CMK (cell line): ENCODE measurements around the gene FXYD4.
A peak's percentile ranks its signal among the peaks of the same experiment; 100 is the strongest.

Source experiments
- DNase-seq: peaks from one replicate; pipeline ENCODE4 v3.0.0-alpha.2; 2010; ENCODE audit warnings: low read depth

The FXYD4 gene

GRCh38 chr10:43347997-43348396, 23.4 kb upstream of the FXYD4 start:
- DNase-seq: no peak

GRCh38 chr10:43348511-43349312, 22.7 kb upstream of the FXYD4 start:
- peak; percentile 63 for DNase-seq

- DNase-seq: no peak
Measured at GRCh38 chr10:43350156-43350555, 21.3 kb upstream of the FXYD4 start.

GRCh38 chr10:43350686-43351085, 20.8 kb upstream of the FXYD4 start:
- no peak for DNase-seq

- DNase-seq: no peak
Measured at GRCh38 chr10:43351301-43351700, 20.1 kb upstream of the FXYD4 start.

- DNase-seq: no peak
Measured at GRCh38 chr10:43352951-43353350, 18.5 kb upstream of the FXYD4 start.

- no peak for DNase-seq
Measured at GRCh38 chr10:43353495-43354329, 17.7 kb upstream of the FXYD4 start.

GRCh38 chr10:43354330-43354635, 17.2 kb upstream of the FXYD4 start:
- no peak for DNase-seq

GRCh38 chr10:43354879-43355380, 16.5 kb upstream of the FXYD4 start:
- DNase-seq: no peak

GRCh38 chr10:43355749-43356371, 15.6 kb upstream of the FXYD4 start:
- no peak for DNase-seq

GRCh38 chr10:43360086-43360485, 11.3 kb upstream of the FXYD4 start:
- DNase-seq: no peak

- no peak for DNase-seq
Measured at GRCh38 chr10:43361547-43362190, 9.8 kb upstream of the FXYD4 start.

- DNase-seq: peak; percentile 87
Measured at GRCh38 chr10:43362191-43362839, 9.1 kb upstream of the FXYD4 start.

GRCh38 chr10:43365001-43365400, 6.4 kb upstream of the FXYD4 start:
- no peak for DNase-seq

GRCh38 chr10:43369921-43370320, 1.5 kb upstream of the FXYD4 start:
- DNase-seq: no peak

GRCh38 chr10:43370671-43371215, 693 bp upstream of the FXYD4 start:
- DNase-seq: no peak

- no peak for DNase-seq
Measured at GRCh38 chr10:43372765-43373361, 1.4 kb downstream of the FXYD4 start.

GRCh38 chr10:43373461-43373860, 2.0 kb downstream of the FXYD4 start:
- no peak for DNase-seq

GRCh38 chr10:43374194-43374593, 2.8 kb downstream of the FXYD4 start:
- DNase-seq: no peak

- no peak for DNase-seq
Measured at GRCh38 chr10:43375401-43376020, 4.1 kb downstream of the FXYD4 start.
